ENCODE results near the gene FAM228A. TPM values are rescaled to one million over a fixed set of nuclear protein-coding genes. Genes with fewer than 3 reads are reported as not detected.

Gene FAM228A
- polyA plus RNA-seq, 1 donor from 2014 or later: 2.6 TPM

DNA sequence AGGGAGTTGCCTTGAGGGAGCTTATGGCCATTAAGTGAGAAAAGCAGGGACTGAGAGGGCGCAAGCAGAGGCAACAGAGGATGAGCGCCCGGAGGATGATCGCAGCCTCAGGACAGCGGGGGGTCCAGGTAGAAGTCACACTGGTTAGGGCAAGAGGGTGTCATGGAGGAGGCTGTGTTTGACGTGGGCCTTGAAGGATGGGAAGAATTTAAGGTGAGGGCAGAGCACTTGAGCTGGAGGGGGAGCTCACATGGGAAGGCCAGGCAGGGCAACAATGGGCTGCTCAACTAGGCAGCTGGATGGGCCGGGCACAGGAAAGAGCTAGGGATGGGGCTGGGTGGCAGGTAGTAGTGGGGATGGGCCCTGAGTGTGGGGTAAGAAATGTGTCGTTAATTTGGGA lies 31.9 kb downstream of the FAM228A start:
- Histone ChIP-seq H3K4me3 (ENCODE audit: low read length) (no peak overlapping the region), H3K27ac (ENCODE audit: low read length) (no peak overlapping the region), H3K9ac (ENCODE audit: low read length) (no peak overlapping the region), H3K27me3 (ENCODE audit: insufficient read depth, low read depth, low read length) (no peaks in the 10 kb centered on the region), H2AFZ (ENCODE audit: low read depth, low read length) (no peak overlapping the region), H3K4me2 (ENCODE audit: low read length) (no peak overlapping the region), H3K9me2 (ENCODE audit: insufficient read depth, low read length) (no peaks in the 10 kb centered on the region), H3K9me3 (ENCODE audit: low read length) (no peaks in the 10 kb centered on the region), H3K79me2 (replicated peaks; ENCODE audit: insufficient read depth, low read length) (no peaks in the 10 kb centered on the region), H4K20me1 (ENCODE audit: insufficient read depth) (no peaks in the 10 kb centered on the region), H3F3A (ENCODE audit: insufficient read depth, low read length, poor library complexity, severe bottlenecking) (no peaks in the 10 kb centered on the region), H3K36me3 (ENCODE audit: insufficient read depth, low read length) (no peaks in the 10 kb centered on the region)
- TF ChIP-seq, protein P1, sequence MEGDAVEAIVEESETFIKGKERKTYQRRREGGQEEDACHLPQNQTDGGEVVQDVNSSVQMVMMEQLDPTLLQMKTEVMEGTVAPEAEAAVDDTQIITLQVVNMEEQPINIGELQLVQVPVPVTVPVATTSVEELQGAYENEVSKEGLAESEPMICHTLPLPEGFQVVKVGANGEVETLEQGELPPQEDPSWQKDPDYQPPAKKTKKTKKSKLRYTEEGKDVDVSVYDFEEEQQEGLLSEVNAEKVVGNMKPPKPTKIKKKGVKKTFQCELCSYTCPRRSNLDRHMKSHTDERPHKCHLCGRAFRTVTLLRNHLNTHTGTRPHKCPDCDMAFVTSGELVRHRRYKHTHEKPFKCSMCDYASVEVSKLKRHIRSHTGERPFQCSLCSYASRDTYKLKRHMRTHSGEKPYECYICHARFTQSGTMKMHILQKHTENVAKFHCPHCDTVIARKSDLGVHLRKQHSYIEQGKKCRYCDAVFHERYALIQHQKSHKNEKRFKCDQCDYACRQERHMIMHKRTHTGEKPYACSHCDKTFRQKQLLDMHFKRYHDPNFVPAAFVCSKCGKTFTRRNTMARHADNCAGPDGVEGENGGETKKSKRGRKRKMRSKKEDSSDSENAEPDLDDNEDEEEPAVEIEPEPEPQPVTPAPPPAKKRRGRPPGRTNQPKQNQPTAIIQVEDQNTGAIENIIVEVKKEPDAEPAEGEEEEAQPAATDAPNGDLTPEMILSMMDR (IDR thresholded peaks at IDR 0.05; ENCODE audit: poor library complexity, severe bottlenecking): no peak
- TF ChIP-seq, protein P2, sequence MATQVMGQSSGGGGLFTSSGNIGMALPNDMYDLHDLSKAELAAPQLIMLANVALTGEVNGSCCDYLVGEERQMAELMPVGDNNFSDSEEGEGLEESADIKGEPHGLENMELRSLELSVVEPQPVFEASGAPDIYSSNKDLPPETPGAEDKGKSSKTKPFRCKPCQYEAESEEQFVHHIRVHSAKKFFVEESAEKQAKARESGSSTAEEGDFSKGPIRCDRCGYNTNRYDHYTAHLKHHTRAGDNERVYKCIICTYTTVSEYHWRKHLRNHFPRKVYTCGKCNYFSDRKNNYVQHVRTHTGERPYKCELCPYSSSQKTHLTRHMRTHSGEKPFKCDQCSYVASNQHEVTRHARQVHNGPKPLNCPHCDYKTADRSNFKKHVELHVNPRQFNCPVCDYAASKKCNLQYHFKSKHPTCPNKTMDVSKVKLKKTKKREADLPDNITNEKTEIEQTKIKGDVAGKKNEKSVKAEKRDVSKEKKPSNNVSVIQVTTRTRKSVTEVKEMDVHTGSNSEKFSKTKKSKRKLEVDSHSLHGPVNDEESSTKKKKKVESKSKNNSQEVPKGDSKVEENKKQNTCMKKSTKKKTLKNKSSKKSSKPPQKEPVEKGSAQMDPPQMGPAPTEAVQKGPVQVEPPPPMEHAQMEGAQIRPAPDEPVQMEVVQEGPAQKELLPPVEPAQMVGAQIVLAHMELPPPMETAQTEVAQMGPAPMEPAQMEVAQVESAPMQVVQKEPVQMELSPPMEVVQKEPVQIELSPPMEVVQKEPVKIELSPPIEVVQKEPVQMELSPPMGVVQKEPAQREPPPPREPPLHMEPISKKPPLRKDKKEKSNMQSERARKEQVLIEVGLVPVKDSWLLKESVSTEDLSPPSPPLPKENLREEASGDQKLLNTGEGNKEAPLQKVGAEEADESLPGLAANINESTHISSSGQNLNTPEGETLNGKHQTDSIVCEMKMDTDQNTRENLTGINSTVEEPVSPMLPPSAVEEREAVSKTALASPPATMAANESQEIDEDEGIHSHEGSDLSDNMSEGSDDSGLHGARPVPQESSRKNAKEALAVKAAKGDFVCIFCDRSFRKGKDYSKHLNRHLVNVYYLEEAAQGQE (IDR thresholded peaks at IDR 0.05; ENCODE audit: borderline replicate concordance): no peak
- TF ChIP-seq TAF1 (IDR thresholded peaks at IDR 0.05; ENCODE audit: low read depth): no peak
- TF ChIP-seq EZH2 (IDR thresholded peaks at IDR 0.05; ENCODE audit: borderline replicate concordance, insufficient read depth, low read length, poor library complexity, severe bottlenecking): no peak
- TF ChIP-seq POLR2AphosphoS5 (IDR thresholded peaks at IDR 0.05): no peak

DNA sequence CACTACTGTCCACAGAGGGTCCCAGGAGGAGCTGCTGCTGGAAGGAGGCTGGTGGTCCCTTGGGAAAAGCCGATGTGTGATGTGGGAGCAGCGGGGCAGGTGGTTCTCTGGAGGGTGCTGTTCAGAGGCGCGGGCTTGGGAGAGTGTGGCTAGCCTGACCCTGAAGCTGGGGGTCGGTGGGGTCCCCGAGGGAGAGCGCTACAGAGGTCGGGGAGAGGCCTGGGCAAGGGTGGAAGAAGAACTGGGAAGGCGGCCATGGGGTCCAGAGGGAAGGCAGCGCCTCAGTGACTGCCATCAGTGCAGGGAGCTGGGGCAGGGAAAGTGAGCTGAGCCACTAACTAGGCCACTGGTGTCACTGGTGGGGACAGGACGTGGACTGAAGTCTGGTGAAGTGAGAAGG lies 32.5 kb downstream of the FAM228A start:
- Histone ChIP-seq H3K36me3 (ENCODE audit: insufficient read depth, low read length) (no peaks in the 10 kb centered on the region), H3K9ac (ENCODE audit: low read length) (no peak overlapping the region), H4K20me1 (ENCODE audit: insufficient read depth) (no peaks in the 10 kb centered on the region), H3K27ac (ENCODE audit: low read length) (no peak overlapping the region), H3K27me3 (ENCODE audit: insufficient read depth, low read depth, low read length) (no peaks in the 10 kb centered on the region), H3K9me3 (ENCODE audit: low read length) (no peaks in the 10 kb centered on the region), H3K4me3 (ENCODE audit: low read length) (no peak overlapping the region), H3K79me2 (replicated peaks; ENCODE audit: insufficient read depth, low read length) (no peaks in the 10 kb centered on the region), H3F3A (ENCODE audit: insufficient read depth, low read length, poor library complexity, severe bottlenecking) (no peaks in the 10 kb centered on the region), H2AFZ (ENCODE audit: low read depth, low read length) (no peak overlapping the region), H3K9me2 (ENCODE audit: insufficient read depth, low read length) (no peaks in the 10 kb centered on the region), H3K4me2 (ENCODE audit: low read length) (no peak overlapping the region)
- TF ChIP-seq, protein P2 (IDR thresholded peaks at IDR 0.05; ENCODE audit: borderline replicate concordance): no peak
- TF ChIP-seq EZH2 (IDR thresholded peaks at IDR 0.05; ENCODE audit: borderline replicate concordance, insufficient read depth, low read length, poor library complexity, severe bottlenecking): no peak
- TF ChIP-seq SMC3 (conservative IDR thresholded peaks at IDR 0.05; ENCODE audit: poor library complexity): no peak
- TF ChIP-seq, protein P1 (IDR thresholded peaks at IDR 0.05; ENCODE audit: poor library complexity, severe bottlenecking): no peak
- TF ChIP-seq RAD21 (conservative IDR thresholded peaks at IDR 0.05): no peak
- TF ChIP-seq POLR2AphosphoS5 (IDR thresholded peaks at IDR 0.05): no peak
- TF ChIP-seq MXI1 (conservative IDR thresholded peaks at IDR 0.05; ENCODE audit: poor library complexity, severe bottlenecking): no peak
- no peak for TF ChIP-seq EP300 (conservative IDR thresholded peaks at IDR 0.05; ENCODE audit: poor library complexity, severe bottlenecking)
- TF ChIP-seq TAF1 (IDR thresholded peaks at IDR 0.05; ENCODE audit: low read depth): no peak
